Osteocyte (in vitro differentiated cells): ENCODE measurements around the gene ZNRF3. TPM values are rescaled to one million over a fixed set of nuclear protein-coding genes. Genes with fewer than 3 reads are reported as not detected.
"Not testable (repeated sequence)": the region's sequence is repeated elsewhere in the genome, so short reads cannot be mapped to it uniquely, and the experiment has no call there.

Source experiments
- DNase-seq: peaks from one replicate; pipeline ENCODE4 v3.0.0; 2021; ENCODE audit warnings: mixed read lengths; ENCODE audit not compliant: unreplicated experiment; ENCODE audit errors: extremely low spot score
- H3K27ac Mint-ChIP-seq: one replicate; pipeline ENCODE4 v1.8.0; 2021; ENCODE audit warnings: mild to moderate bottlenecking, mixed read lengths; ENCODE audit not compliant: unreplicated experiment
- H3K27me3 Mint-ChIP-seq: one replicate; pipeline ENCODE4 v1.8.0; 2021; ENCODE audit warnings: mixed read lengths; ENCODE audit not compliant: unreplicated experiment
- H3K36me3 Mint-ChIP-seq: one replicate; pipeline ENCODE4 v1.8.0; 2021; ENCODE audit warnings: mixed read lengths; ENCODE audit not compliant: unreplicated experiment
- H3K4me1 Mint-ChIP-seq: one replicate; pipeline ENCODE4 v1.8.0; 2021; ENCODE audit warnings: mixed read lengths; ENCODE audit not compliant: unreplicated experiment
- H3K4me3 Mint-ChIP-seq: one replicate; pipeline ENCODE4 v1.8.0; 2021; ENCODE audit warnings: mild to moderate bottlenecking, moderate library complexity, mixed read lengths; ENCODE audit not compliant: unreplicated experiment
- H3K9me3 Mint-ChIP-seq: one replicate; pipeline ENCODE4 v1.8.0; 2021; ENCODE audit warnings: mixed read lengths; ENCODE audit not compliant: unreplicated experiment
- CTCF ChIP-seq: fragments of 200-600 bp; sonication (generic); IDR thresholded peaks from 2 replicates; pipeline ENCODE4 v1.5.0; 2021; ENCODE audit warnings: antibody characterized with exemption, mild to moderate bottlenecking, moderate library complexity
- total RNA-seq: library from RNA; stranded (reverse); gene quantifications from 2 replicates; pipeline ENCODE4 v1.2.1, GENCODE V29; 2021

ZNRF3 gene
- total RNA-seq, 1 donor from 2014 or later = 6.4 TPM

DNA sequence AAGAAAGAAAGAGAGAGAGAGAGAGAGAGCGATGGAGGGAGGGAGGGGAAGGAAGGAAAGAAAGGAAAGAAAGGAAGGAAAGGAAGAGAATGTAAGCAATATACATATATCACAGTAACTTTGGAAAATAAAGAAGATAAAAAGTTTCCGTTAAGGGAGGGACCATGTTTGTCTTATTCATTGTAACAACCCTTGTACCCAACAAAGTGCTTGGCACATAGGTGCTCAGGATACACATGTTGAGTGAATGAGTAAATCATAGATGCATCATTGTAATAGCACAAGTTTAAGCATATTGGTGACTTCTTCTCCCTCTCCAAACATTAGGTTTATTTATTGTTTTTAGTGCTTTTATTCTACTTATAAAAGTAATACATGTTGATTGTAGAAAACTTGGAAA, 39.7 kb upstream of the ZNRF3 start:
- H3K4me1 Mint-ChIP-seq = no peaks in the 10 kb centered on the region
- no peaks in the 10 kb centered on the region for H3K36me3 Mint-ChIP-seq
- no peaks in the 10 kb centered on the region for H3K27me3 Mint-ChIP-seq
- DNase-seq = no peak
- peaks cover 4% of the 10 kb centered on the region for H3K9me3 Mint-ChIP-seq
- H3K27ac Mint-ChIP-seq = no peak overlapping the region
- TF ChIP-seq CTCF = no peak
- H3K4me3 Mint-ChIP-seq = no peak overlapping the region

DNA sequence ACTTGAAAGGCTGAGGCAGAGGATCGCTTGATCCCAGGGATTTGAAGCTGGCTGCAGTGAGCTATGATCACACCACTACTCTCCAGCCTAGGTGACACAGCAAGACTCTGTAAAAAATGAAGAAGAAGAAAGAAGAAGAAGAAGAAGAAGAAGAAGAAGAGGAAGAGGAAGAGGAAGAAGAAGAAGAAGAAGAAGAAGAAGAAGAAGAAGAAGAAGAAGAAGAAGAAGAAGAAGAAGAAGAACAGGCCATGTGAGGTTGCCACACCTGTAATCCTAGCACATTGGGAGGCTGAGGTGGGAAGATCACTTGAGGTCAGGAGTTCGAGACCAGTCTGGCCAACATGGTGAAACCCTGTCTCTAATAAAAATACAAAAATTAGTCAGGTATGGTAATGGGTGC, 39.1 kb upstream of the ZNRF3 start:
- H3K9me3 Mint-ChIP-seq, DNase-seq, H3K27ac Mint-ChIP-seq, H3K27me3 Mint-ChIP-seq, H3K4me1 Mint-ChIP-seq, H3K4me3 Mint-ChIP-seq, H3K36me3 Mint-ChIP-seq: not testable (repeated sequence)

GRCh38 chr22:28846994-28847393, 36.4 kb upstream of the ZNRF3 start:
- no peak for DNase-seq
- Mint-ChIP-seq H3K36me3 (no peaks in the 10 kb centered on the region), H3K27me3 (no peaks in the 10 kb centered on the region), H3K27ac (no peak overlapping the region), H3K9me3 (peaks cover 4% of the 10 kb centered on the region), H3K4me3 (no peak overlapping the region), H3K4me1 (no peaks in the 10 kb centered on the region)
- no peak for TF ChIP-seq CTCF

DNA sequence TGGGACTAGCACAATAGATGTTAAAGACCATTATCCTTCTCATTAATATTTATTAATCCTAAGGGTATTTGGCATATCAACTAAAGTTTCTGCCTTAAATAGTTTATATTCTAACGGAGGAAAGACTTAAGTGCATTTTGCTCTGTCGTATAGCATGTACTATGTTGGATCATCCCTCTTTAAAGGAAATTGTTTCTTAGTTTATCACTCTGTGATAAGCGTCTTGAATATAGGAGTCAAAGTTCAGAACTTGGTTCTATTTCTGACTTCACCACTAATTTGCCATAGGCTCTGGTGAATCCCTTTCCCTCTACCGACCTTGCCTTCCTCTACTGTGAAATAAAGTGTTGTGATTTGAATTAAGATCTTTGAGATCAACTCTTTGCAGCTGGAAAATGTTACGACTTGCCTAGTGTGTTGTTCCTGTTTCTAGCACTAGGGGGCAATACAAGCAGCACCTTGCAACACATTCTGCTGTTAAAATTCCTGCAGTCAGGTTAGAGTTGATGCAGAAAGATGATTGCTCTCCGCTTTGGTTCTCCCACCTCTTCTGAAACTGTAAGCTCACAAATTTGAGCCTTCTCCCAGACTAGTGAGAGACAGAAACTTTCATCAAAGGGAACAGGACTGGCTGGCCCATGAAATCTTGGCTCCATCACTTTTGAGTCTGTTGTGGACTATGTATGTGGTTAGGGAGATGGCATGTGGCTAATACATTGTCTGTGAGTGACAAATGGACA, 27.8 kb upstream of the ZNRF3 start:
- DNase-seq = no peak
- no peak overlapping the region for H3K4me3 Mint-ChIP-seq
- no peak overlapping the region for H3K27ac Mint-ChIP-seq
- H3K9me3 Mint-ChIP-seq = no peaks in the 10 kb centered on the region
- TF ChIP-seq CTCF = peak; percentile 94
- H3K27me3 Mint-ChIP-seq = peaks cover 9% of the 10 kb centered on the region
- no peaks in the 10 kb centered on the region for H3K36me3 Mint-ChIP-seq
- H3K4me1 Mint-ChIP-seq = no peaks in the 10 kb centered on the region

- TF ChIP-seq CTCF = no peak
- DNase-seq = no peak
- Mint-ChIP-seq H3K36me3 (no peaks in the 10 kb centered on the region), H3K9me3 (no peaks in the 10 kb centered on the region), H3K4me3 (no peak overlapping the region), H3K27ac (no peak overlapping the region), H3K27me3 (peaks cover 9% of the 10 kb centered on the region), H3K4me1 (no peaks in the 10 kb centered on the region)
These were observed 27.3 kb upstream of the ZNRF3 start for GRCh38 chr22:28856095-28856455.
